Stomach (tissue), 9 donors: Measurements from ENCODE around the gene NTN1. TPM values are rescaled to one million over a fixed set of nuclear protein-coding genes. Genes with fewer than 3 reads are reported as not detected.

Experiments
- DNase-seq, 2 donors: peaks; one replicate each; pipeline versions ENCODE4 v3.0.0 to v3.0.0-alpha.2; 2013 to 2019
- H3K27ac ChIP-seq, 5 donors: fragments of 200-600 bp in 4 of 5; sonication (generic) in 4 of 5; one replicate each; pipeline ENCODE4 v1.5.1; 2013 to 2019; ENCODE audit warnings: mild to moderate bottlenecking in 1 of 5, moderate library complexity in 1 of 5
- H3K27me3 ChIP-seq, 3 donors: fragments of 200-600 bp; sonication (generic); one replicate each; pipeline ENCODE4 v1.5.1; 2017 to 2019; ENCODE audit warnings: mixed run types in 1 of 3
- H3K36me3 ChIP-seq, 4 donors: fragments of 200-600 bp; sonication (generic); 1 replicate in 3 of 4; 2 replicates in 1 of 4; pipeline ENCODE4 v1.5.1; 2016 to 2019
- H3K4me1 ChIP-seq, 4 donors: fragments of 200-600 bp; sonication (generic); one replicate each; pipeline ENCODE4 v1.5.1; 2016 to 2019
- H3K4me3 ChIP-seq, 4 donors: fragments of 200-600 bp; sonication (generic) in 3 of 4; one replicate each; pipeline ENCODE4 v1.5.1; 2016 to 2019; ENCODE audit warnings: mild to moderate bottlenecking in 1 of 4
- H3K9me3 ChIP-seq, 4 donors: fragments of 200-600 bp; sonication (generic); one replicate each; pipeline ENCODE4 v1.5.1; 2016 to 2019
- CTCF ChIP-seq, 7 experiments: fragments of 450-650 bp in 4 of 7; fragments of 200-600 bp in 3 of 7; sonication (generic) in 3 of 7; IDR thresholded peaks; one replicate each; pipeline ENCODE4 v1.5.1; 2016 to 2019; ENCODE audit warnings: antibody characterized with exemption in 7 of 7, control low read depth in 2 of 7, mild to moderate bottlenecking in 1 of 7
- EP300 ChIP-seq: sonication (generic); formaldehyde crosslinking; IDR thresholded peaks from one replicate; pipeline ENCODE4 v1.6.1; 2017; ENCODE audit warnings: antibody characterized with exemption
- POLR2A ChIP-seq, 4 donors: fragments of 450-650 bp; IDR thresholded peaks; one replicate each; pipeline ENCODE4 v1.6.1; 2016; ENCODE audit warnings: antibody characterized with exemption in 4 of 4, control low read depth in 2 of 4, mild to moderate bottlenecking in 1 of 4, moderate library complexity in 1 of 4
- POLR2AphosphoS5 ChIP-seq, 3 donors: sonication (generic); formaldehyde crosslinking; IDR thresholded peaks; one replicate each; pipeline ENCODE4 v1.6.1; 2016; ENCODE audit warnings: antibody characterized with exemption in 3 of 3
- WGBS, 5 donors: extraction: QIAGEN DNeasy Blood & Tissue Kit in 3 of 5; methylation state at CpG; one replicate each; pipeline versions ENCODE4 v1.1.5 to v1.1.7; 2013 to 2018; 5-methylcytosine and 5-hydroxymethylcytosine counted together
- intact Hi-C: fragments of 100-400 bp; cut with DNase I; formaldehyde crosslinking; loops from one replicate; pipeline ENCODE4 v1.15.1; 2023; ENCODE audit warnings: low total_unique reads
- polyA plus RNA-seq, 3 donors: library from polyadenylated mRNA; stranded (reverse); fragments of 200-250 nt; gene quantifications; one replicate each; pipeline ENCODE4 v1.2.3, GENCODE V29; 2013
- total RNA-seq, 5 donors: library from RNA; depleted of rRNA; stranded (reverse); fragments of >200 nt; gene quantifications; one replicate each; pipeline versions ENCODE4 v1.1.0 to v1.2.3, GENCODE V29; 2014 to 2016
- donor health status: healthy with polysubstance abuse.
- donor health status: Bipolar disorder and iron deficiency.
- donor health status: healthy.

The NTN1 gene
- total and polyA plus RNA-seq, 8 donors = 2.9 to 56.2 (median 9.0) TPM

GRCh38 chr17:9158544-9159452, 137.5 kb downstream of the NTN1 start:
- Histone ChIP-seq H3K9me3 (peaks cover 0 to 12% (median 9%) of the 10 kb centered on the region in 4 donors), H3K4me3 (no peak overlapping the region), H3K36me3 (no peaks in the 10 kb centered on the region), H3K27me3 (no peaks in the 10 kb centered on the region), H3K4me1 (peaks cover 0 to 35% (median 8%) of the 10 kb centered on the region in 4 donors), H3K27ac (peak overlapping the region in 4 of 5 donors; percentile 33 to 52 (median 45))
- WGBS, 5 donors = 51 to 83% (median 79%) methylated on average over 6 of the region's 6 CpGs
- no peak for TF ChIP-seq CTCF (IDR thresholded peaks at IDR 0.05)
- peak in 1 of 3 donors; percentile 47 for TF ChIP-seq POLR2AphosphoS5 (IDR thresholded peaks at IDR 0.05)
- peak; percentile 44 for TF ChIP-seq EP300
- DNase-seq = no peak
- intact Hi-C loops = no loop called here

- intact Hi-C loops = loop anchor here (5.0 kb wide), 1 partner anchor 130 kb away; no protein-coding TSS in a partner anchor
- Histone ChIP-seq H3K4me3 (no peak overlapping the region), H3K27ac (peak overlapping the region in 4 of 5 donors; percentile 68 to 76 (median 73)), H3K9me3 (peaks cover 0 to 12% (median 9%) of the 10 kb centered on the region in 4 donors), H3K4me1 (peaks cover 9 to 41% (median 13%) of the 10 kb centered on the region in 4 donors), H3K27me3 (no peaks in the 10 kb centered on the region), H3K36me3 (peaks cover 0 to 11% (median 0%) of the 10 kb centered on the region in 4 donors)
- DNase-seq = peak in 1 of 2 donors; percentile 65
- TF ChIP-seq POLR2AphosphoS5 (IDR thresholded peaks at IDR 0.05) = no peak
- TF ChIP-seq CTCF (IDR thresholded peaks at IDR 0.05) = no peak
- no peak for TF ChIP-seq EP300
- no peak for TF ChIP-seq POLR2A (IDR thresholded peaks at IDR 0.05)
- 72 to 90% (median 84%) methylated on average over 29 to 31 of the region's 31 CpGs for WGBS, 5 donors
Measured at GRCh38 chr17:9162275-9162985, 141.1 kb downstream of the NTN1 start.

- no peak for DNase-seq
- no peaks in the 10 kb centered on the region for H3K9me3 ChIP-seq
- peaks cover 0 to 11% (median 0%) of the 10 kb centered on the region in 4 donors for H3K36me3 ChIP-seq
- TF ChIP-seq POLR2A (IDR thresholded peaks at IDR 0.05) (no peak), POLR2AphosphoS5 (IDR thresholded peaks at IDR 0.05) (no peak), EP300 (no peak), CTCF (IDR thresholded peaks at IDR 0.05) (no peak)
- peak overlapping the region in 3 of 5 donors; percentile 29 to 65 (median 37) for H3K27ac ChIP-seq
- intact Hi-C loops = no loop called here
- peaks cover 0 to 30% (median 12%) of the 10 kb centered on the region in 4 donors for H3K4me1 ChIP-seq
- 74 to 89% (median 83%) methylated on average over 9 of the region's 9 CpGs for WGBS, 5 donors
- no peaks in the 10 kb centered on the region for H3K27me3 ChIP-seq
- no peak overlapping the region for H3K4me3 ChIP-seq
Measured at GRCh38 chr17:9166788-9167187, 145.5 kb downstream of the NTN1 start.

- Histone ChIP-seq H3K9me3 (no peaks in the 10 kb centered on the region), H3K4me1 (peaks cover 0 to 26% (median 12%) of the 10 kb centered on the region in 4 donors)
Measured at GRCh38 chr17:9167379-9167778, 146.1 kb downstream of the NTN1 start.

More at GRCh38 chr17:9167379-9167778, 146.1 kb downstream of the NTN1 start:
- Histone ChIP-seq H3K4me3 (no peak overlapping the region), H3K36me3 (peaks cover 0 to 11% (median 0%) of the 10 kb centered on the region in 4 donors), H3K27me3 (no peaks in the 10 kb centered on the region), H3K27ac (peak overlapping the region in 3 of 5 donors; percentile 29 to 38 (median 37))
- 74 to 87% (median 85%) methylated on average over 6 of the region's 6 CpGs for WGBS, 5 donors
- intact Hi-C loops = no loop called here
- DNase-seq = no peak
- no peak for TF ChIP-seq POLR2A (IDR thresholded peaks at IDR 0.05)
- no peak for TF ChIP-seq CTCF (IDR thresholded peaks at IDR 0.05)
- no peak for TF ChIP-seq POLR2AphosphoS5 (IDR thresholded peaks at IDR 0.05)
- TF ChIP-seq EP300 = no peak
